ENCODE data around the gene C8B. TPM values are rescaled to one million over a fixed set of nuclear protein-coding genes. Genes with fewer than 3 reads are reported as not detected.
A peak's percentile ranks its signal among the peaks of the same experiment; 100 is the strongest.

The C8B gene
- total and polyA plus RNA-seq, 2 of the 13 experiments (the other 11 are each of a cell fraction or from before 2014, with no cell fraction given), result 8.4 to 11.3 TPM

DNA sequence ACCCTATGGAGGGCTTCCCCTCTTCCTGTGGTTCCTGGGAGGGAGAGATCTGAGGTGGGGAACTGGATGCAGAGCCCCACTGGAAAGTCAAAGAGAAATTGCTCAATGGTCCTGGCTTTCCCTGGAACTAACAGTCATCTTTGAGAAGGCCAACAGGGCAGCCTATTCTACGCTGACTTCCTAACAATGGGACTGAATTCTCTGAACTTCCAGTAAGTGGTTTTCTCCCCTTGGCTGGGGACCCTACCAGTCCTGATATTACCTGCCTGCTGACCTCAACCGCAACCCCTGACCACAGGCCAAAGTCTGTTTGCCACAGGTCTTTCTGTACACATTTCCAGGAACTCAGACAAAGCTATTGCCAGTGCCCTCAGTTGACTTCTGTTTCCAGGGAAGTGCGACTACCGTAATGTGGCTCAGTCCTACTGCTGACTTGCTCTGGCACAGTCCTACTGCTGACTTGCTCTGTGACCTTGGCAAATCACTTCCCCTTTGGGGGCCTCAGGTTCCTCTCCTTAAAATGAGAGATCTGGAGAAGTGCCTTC is 55.3 kb downstream of the C8B start (continued):
- peak; percentile 99 for TF ChIP-seq CBFB (CRISPR knock-in tag; IDR thresholded peaks at IDR 0.05)
- TF ChIP-seq, protein P1, sequence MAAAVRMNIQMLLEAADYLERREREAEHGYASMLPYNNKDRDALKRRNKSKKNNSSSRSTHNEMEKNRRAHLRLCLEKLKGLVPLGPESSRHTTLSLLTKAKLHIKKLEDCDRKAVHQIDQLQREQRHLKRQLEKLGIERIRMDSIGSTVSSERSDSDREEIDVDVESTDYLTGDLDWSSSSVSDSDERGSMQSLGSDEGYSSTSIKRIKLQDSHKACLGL (CRISPR knock-in tag; IDR thresholded peaks at IDR 0.05), result no peak
- no peak for TF ChIP-seq ZNF598 (CRISPR knock-in tag; IDR thresholded peaks at IDR 0.05; ENCODE audit: borderline replicate concordance)
- TF ChIP-seq, protein P2, sequence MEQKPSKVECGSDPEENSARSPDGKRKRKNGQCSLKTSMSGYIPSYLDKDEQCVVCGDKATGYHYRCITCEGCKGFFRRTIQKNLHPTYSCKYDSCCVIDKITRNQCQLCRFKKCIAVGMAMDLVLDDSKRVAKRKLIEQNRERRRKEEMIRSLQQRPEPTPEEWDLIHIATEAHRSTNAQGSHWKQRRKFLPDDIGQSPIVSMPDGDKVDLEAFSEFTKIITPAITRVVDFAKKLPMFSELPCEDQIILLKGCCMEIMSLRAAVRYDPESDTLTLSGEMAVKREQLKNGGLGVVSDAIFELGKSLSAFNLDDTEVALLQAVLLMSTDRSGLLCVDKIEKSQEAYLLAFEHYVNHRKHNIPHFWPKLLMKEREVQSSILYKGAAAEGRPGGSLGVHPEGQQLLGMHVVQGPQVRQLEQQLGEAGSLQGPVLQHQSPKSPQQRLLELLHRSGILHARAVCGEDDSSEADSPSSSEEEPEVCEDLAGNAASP (CRISPR knock-in tag; IDR thresholded peaks at IDR 0.05; ENCODE audit: borderline replicate concordance), result peak; percentile 100
- peak; percentile 90 for TF ChIP-seq ZMYM3 (CRISPR knock-in tag; IDR thresholded peaks at IDR 0.05)
- TF ChIP-seq, protein P3, sequence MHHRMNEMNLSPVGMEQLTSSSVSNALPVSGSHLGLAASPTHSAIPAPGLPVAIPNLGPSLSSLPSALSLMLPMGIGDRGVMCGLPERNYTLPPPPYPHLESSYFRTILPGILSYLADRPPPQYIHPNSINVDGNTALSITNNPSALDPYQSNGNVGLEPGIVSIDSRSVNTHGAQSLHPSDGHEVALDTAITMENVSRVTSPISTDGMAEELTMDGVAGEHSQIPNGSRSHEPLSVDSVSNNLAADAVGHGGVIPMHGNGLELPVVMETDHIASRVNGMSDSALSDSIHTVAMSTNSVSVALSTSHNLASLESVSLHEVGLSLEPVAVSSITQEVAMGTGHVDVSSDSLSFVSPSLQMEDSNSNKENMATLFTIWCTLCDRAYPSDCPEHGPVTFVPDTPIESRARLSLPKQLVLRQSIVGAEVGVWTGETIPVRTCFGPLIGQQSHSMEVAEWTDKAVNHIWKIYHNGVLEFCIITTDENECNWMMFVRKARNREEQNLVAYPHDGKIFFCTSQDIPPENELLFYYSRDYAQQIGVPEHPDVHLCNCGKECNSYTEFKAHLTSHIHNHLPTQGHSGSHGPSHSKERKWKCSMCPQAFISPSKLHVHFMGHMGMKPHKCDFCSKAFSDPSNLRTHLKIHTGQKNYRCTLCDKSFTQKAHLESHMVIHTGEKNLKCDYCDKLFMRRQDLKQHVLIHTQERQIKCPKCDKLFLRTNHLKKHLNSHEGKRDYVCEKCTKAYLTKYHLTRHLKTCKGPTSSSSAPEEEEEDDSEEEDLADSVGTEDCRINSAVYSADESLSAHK (CRISPR knock-in tag; IDR thresholded peaks at IDR 0.05; ENCODE audit: borderline replicate concordance), result no peak
- TF ChIP-seq ZNF335 (CRISPR knock-in tag; IDR thresholded peaks at IDR 0.05), result no peak
- no peak; the same call in 1 of the 2 replicates for TF ChIP-seq ZNF33A (CRISPR knock-in tag; IDR thresholded peaks at IDR 0.05; ENCODE audit: borderline replicate concordance)
- TF ChIP-seq ATF1 (CRISPR knock-in tag; IDR thresholded peaks at IDR 0.05), result peak; percentile 74
- TF ChIP-seq CAMTA2 (CRISPR knock-in tag; IDR thresholded peaks at IDR 0.05; ENCODE audit: borderline replicate concordance), result no peak
- peak; percentile 96 for TF ChIP-seq ZNF670 (CRISPR knock-in tag; IDR thresholded peaks at IDR 0.05; ENCODE audit: borderline replicate concordance)
- 0 out of 2 replicates have a peak, but pooled peaks have one; percentile 66 for TF ChIP-seq ZNF34 (CRISPR knock-in tag; IDR thresholded peaks at IDR 0.05; ENCODE audit: borderline replicate concordance)
- peak; percentile 87; the same call in 1 of the 2 replicates for TF ChIP-seq ZFP90 (CRISPR knock-in tag; IDR thresholded peaks at IDR 0.05; ENCODE audit: borderline replicate concordance)
- TF ChIP-seq, protein P4, sequence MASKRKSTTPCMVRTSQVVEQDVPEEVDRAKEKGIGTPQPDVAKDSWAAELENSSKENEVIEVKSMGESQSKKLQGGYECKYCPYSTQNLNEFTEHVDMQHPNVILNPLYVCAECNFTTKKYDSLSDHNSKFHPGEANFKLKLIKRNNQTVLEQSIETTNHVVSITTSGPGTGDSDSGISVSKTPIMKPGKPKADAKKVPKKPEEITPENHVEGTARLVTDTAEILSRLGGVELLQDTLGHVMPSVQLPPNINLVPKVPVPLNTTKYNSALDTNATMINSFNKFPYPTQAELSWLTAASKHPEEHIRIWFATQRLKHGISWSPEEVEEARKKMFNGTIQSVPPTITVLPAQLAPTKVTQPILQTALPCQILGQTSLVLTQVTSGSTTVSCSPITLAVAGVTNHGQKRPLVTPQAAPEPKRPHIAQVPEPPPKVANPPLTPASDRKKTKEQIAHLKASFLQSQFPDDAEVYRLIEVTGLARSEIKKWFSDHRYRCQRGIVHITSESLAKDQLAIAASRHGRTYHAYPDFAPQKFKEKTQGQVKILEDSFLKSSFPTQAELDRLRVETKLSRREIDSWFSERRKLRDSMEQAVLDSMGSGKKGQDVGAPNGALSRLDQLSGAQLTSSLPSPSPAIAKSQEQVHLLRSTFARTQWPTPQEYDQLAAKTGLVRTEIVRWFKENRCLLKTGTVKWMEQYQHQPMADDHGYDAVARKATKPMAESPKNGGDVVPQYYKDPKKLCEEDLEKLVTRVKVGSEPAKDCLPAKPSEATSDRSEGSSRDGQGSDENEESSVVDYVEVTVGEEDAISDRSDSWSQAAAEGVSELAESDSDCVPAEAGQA (IDR thresholded peaks at IDR 0.05; ENCODE audit: low read depth), result peak; percentile 62; the same call in 1 of the 2 replicates
- TF ChIP-seq, protein P4 (CRISPR knock-in tag; IDR thresholded peaks at IDR 0.05; ENCODE audit: borderline replicate concordance), result 0 out of 2 replicates have a peak, but pooled peaks have one; percentile 33
- TF ChIP-seq, protein P5, sequence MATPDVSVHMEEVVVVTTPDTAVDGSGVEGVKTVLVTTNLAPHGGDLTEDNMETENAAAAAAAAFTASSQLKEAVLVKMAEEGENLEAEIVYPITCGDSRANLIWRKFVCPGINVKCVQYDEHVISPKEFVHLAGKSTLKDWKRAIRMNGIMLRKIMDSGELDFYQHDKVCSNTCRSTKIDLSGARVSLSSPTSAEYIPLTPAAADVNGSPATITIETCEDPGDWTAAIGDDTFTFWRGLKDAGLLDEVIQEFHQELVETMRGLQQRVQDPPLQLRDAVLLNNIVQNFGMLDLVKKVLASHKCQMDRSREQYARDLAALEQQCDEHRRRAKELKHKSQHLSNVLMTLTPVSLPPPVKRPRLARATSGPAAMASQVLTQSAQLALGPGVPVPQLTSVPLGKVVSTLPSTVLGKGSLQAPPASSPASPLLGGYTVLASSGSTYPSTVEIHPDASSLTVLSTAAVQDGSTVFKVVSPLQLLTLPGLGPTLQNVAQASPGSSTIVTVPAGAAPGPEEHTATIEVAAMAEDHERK (CRISPR knock-in tag; IDR thresholded peaks at IDR 0.05; ENCODE audit: low read depth), result no peak
- no peak for TF ChIP-seq NFYB (CRISPR knock-in tag; IDR thresholded peaks at IDR 0.05)
- no peak for TF ChIP-seq MTA3 (CRISPR knock-in tag; IDR thresholded peaks at IDR 0.05)

All from HepG2 (cell line).